Subcutaneous adipose tissue (tissue), 4 donors: ENCODE data around the gene GRM7. TPM values are rescaled to one million over a fixed set of nuclear protein-coding genes. Genes with fewer than 3 reads are reported as not detected.

Experiments
- CTCF ChIP-seq: fragments of 450-650 bp; IDR thresholded peaks from one replicate; pipeline ENCODE4 v1.5.1; 2016; ENCODE audit warnings: low read depth, mild to moderate bottlenecking, control low read depth, antibody characterized with exemption, moderate library complexity
- total RNA-seq, 4 donors: library from RNA; depleted of rRNA; stranded (reverse); fragments of >200 nt; gene quantifications; one replicate each; pipeline ENCODE4 v1.1.0, GENCODE V29; 2016

GRM7 gene
- total RNA-seq, 4 donors from 2014 or later, result 0.16 to 1.2 (median 0.90) TPM

- TF ChIP-seq CTCF, result no peak
Measured at GRCh38 chr3:6915898-6916297, 55.0 kb downstream of the GRM7 start.

DNA sequence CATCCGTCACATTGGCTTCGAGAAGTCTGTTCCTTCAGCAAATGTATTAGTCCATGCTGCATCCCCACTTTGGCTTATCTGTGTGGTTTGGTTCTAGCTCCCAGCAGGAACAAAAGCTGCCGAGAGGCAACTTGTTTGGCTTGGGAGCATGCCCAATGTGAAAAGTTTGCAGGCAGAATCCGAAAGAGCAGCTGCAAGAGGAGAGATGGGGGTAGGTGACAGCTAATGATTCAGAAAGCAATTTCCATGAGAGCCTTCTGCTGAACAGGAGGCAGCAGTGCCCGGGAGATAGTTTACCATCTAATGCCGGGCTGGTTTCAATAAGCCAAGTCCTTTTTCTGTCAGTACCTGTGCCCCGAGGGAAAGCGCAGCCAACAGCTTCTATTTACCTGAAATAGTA is 60.2 kb downstream of the GRM7 start:
- no peak for TF ChIP-seq CTCF

DNA sequence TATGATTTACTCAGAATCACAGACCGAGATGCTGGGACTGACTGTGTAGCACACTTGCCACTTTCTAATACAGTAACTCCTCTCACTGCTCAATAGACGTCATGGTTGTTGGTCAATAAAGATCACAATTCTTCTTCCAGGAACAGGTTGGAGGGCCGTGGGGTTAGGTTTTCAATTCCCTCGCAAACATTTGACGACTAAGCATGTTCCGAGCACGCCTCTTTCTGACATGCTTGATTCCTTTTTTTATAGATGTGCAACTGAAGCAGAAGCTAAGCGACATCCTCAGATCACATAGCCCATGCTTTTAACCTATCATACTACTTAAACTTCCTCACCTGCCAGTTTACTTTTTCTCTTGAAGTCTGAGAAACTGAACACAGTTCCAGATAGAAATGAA is 61.0 kb downstream of the GRM7 start:
- no peak for TF ChIP-seq CTCF

GRCh38 chr3:6928064-6928463 is 67.1 kb downstream of the GRM7 start:
- TF ChIP-seq CTCF, result no peak

GRCh38 chr3:6929918-6930317 is 69.0 kb downstream of the GRM7 start:
- no peak for TF ChIP-seq CTCF

DNA sequence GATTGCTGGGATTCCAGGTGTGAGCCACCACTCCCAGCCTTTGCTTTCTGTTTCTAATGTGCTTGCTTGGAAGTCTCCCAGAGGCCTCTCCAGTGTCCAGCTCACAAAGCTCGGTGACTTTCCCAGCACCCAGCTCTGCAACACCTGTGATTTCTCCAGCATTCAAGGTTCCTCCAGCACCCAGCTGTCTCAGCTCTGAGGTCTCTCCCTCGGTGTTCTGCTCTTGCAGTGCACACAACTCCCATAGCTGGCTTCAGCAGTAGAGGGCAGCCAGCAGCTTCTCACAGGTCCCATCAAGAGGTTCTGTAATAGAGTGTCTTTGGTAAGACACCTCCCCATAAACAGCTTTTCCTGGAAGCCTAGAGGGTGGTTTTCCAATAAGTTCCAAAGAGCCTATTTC is 75.1 kb downstream of the GRM7 start:
- no peak for TF ChIP-seq CTCF

DNA sequence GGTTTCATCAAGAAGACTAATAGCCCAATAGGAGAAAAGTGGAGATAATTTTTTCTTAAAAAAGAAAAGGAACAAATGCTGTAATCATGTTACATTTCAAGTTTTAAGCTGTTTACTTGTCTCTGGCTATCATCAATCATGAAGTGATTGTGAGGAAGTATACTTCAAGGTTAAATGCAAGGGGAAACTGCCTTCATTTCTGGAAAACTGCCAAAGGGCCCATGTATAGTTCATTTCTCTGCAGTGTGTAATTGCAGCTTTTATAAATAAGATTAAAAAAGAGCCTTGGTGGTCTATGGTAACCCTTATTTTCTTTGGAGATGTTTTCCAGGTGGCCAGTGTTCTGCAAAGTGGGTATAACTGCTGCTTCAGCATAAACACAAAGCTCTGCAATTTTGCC is 101.9 kb downstream of the GRM7 start:
- TF ChIP-seq CTCF, result no peak
